NK-92 (cell line): ENCODE measurements around the gene DCTN2.
"Not testable (repeated sequence)": the region's sequence is repeated elsewhere in the genome, so short reads cannot be mapped to it uniquely, and the experiment has no call there.

ENCODE experiments used
- DNase-seq: peaks from one replicate; lab custom pipeline; 2025; ENCODE audit not compliant: unreplicated experiment; lab: John Stamatoyannopoulos, UW

DCTN2 gene

DNA sequence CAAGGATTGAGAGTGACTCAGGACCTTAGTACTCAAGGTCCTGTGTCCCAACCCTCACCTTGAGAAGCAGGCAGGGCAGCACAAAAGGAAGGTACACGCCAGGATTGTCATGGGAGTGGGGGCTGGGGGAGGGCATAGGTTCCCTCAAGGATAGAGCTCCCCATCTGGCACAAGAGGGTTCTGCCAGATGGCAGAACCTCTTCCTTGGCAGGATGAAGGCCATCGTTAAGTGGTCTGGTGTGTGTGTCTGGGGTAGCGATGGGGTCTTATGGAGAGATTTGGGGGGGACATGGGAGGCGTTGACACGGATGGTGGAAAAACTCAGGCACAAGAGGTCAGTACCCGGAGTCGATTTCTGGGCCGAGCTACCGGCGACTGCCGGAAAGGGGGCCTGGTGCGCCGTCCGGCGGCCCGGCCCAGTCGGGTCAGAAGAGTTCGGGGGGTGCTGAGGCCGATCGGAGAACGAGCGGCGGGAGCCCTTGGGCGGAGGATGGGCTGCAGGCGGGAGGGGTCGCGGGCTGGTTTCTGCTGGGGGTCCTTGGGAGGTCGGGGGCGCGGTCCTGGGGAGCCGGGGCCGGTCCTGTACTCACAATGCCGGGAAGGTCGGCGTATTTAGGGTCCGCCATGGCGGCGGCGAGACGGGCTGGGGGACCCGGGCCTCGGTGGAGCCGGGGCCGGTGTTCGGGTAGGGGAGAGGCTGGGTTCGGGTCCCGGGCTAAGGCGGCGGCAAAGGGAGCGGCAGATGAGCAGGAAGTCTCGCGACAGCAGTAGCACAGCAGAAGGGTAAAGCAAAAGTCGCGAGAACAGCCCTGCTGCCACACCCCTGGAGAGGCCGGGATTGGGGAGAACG is at the start of gene DCTN2:
TSS of gene DCTN2 (minus strand) at position 755 of the 850 bp plus-strand sequence. CDS start at position 626, 129 bp downstream.
- peak; percentile 40 for DNase-seq

DNA sequence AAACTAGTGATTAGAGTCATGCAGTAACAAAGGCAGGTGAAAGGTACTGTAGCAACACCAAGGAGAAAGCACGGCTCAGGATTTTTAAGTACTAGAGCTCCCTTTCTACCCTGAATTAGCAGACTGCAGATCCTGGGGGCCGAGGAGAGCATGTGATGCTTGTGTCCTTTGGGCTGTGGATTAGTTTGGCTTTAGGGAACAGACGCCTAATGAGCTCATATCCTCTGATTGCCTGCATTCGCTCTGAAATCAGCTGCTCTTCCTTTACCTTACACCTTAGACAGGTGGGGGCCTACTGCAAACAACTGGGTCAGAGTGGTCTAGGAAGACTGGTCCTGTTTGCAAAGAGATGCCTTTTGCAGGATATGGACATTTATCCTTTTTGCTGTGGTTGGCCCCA is 46.2 kb upstream of the DCTN2 start:
- DNase-seq: no peak

DNA sequence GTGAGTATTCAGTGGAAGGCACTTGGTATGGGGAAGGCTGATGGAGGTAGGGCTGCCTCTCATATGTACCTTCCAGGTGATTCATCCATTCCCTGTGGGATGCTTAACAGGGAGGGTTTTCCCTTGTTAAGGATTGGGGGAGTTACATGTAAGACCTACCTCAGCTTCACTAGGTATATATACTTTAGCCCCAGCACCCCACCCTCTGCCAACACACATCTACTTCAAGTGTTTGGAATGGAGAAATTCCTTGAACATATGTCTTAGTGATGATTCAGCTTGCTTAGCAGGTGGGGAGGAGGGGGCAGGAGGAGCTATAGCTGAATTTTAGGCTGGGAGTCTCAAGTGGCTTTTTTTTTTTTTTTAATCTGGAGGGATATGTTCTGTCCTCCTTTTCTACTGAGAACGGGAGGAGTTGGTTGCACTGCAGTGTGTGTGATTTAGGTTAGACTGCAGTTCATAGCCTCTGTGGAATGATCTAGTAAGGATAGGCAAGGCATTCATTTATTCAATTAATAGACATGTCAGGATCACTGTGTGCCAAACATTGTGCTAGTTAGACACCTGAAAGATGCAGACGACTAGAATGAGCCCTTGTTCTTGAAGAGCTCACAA is 45.7 kb upstream of the DCTN2 start:
- DNase-seq: no peak

GRCh38 chr12:57591782-57592325 is 44.9 kb upstream of the DCTN2 start:
- DNase-seq: no peak

DNA sequence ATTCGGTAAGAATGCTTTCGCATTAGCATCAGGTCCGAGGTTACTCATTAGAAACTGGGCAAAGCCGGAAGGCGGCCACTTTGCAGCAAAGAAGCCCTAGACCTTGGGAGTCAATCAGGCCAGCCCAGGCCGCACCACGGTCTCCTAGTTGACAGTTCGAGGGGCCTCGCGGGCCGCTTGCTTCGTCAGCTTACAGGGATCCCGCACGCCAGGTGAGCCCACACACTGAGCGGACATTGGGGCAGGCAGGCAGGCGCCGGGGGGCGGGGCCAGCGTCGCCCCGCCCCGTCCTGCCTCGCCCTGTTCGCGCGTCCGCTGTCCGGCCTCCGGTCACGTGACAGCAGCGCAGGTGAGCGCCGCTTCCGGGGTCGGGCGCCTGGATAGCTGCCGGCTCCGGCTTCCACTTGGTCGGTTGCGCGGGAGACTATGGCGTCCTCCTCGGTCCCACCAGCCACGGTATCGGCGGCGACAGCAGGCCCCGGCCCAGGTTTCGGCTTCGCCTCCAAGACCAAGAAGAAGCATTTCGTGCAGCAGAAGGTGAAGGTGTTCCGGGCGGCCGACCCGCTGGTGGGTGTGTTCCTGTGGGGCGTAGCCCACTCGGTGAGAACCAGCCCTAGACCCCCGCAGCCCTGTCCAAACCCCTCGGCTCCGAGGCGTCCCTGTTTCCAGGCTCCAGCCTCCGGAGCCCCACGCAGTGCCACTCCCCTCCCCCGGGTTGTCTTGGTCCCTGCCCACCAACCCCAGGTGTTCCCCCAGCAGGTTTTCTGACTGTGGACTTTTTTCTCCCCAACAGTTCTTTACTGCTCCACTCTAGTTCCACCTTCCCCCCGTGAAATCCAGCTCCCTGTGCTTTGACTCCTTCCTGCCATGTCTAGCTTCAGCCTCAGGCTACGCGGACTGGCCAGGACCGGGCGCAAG is 44.1 kb upstream of the DCTN2 start, which contains the start of gene PIP4K2C:
TSS of gene PIP4K2C (plus strand) at position 329 of the 918 bp plus-strand sequence. CDS start at position 427, 98 bp downstream.
- peak; percentile 7 for DNase-seq

DNA sequence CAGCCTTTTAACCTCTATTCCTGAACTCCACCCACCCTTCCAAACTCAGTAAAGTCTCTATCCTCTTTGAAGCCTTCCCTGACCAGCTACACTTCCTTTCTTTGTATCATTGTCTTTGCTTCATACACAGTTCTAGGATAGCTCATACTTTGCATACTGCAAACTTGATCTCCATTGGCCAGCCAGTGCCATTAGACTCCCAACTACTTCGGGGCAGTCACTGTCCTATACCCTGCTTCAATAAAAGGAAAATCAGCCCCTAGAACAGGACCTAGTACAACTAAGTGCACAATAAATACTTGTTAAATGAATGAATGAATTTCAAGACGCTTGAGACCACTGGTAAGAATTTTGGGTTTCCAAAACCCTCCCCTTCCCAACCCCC is 43.5 kb upstream of the DCTN2 start:
- DNase-seq: no peak

DNA sequence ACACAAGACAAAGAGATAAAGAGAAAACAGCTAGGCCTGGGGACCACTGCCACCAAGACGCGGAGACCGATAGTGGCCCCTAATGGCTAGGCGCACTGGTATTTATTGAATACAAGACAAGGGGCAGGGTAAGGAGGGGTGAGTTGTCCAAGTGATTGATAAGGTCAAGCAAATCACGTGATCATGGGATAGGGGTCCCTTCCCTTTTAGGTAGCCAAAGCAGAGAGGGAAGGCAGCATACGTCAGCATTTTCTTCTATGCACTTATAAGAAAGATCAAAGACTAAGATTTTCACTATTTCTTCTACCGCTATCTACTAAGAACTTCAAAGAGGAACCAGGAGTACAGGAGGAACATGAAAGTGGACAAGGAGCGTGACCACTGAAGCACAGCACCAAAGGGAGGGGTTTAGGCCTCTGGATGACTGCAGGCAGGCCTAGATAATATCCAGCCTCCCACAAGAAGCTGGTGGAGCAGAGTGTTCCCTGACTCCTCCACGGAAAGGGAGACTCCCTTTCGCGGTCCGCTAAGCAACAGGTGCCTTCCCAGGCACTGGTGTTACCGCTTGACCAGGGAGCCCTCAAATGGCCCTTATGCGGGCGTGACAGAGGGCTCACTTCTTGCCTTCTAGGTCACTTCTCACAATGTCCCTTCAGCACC is 42.1 kb upstream of the DCTN2 start:
- DNase-seq: not testable (repeated sequence)

GRCh38 chr12:57586832-57587429 is 39.9 kb upstream of the DCTN2 start:
- no peak for DNase-seq

DNA sequence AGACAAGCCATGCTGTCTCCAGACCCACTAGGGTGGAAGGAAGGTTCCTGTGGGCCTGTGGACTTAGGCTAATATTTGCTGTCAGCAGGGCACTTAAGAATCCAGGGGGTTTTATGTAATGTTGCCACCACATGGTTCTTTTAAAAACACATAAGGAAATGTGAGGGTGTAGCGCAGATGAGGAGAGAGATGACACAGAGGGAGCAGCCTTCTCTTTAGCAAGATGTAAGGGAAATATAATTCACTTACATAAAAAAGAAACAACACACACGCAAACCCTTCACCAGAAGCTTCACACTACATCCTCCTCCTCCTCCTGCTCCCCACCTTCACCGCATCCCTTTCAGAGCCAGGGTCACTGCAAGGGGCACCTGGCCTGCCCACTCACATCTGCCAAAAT is 39.1 kb upstream of the DCTN2 start:
- no peak for DNase-seq

- no peak for DNase-seq
Observed at GRCh38 chr12:57585156-57585555, 38.2 kb upstream of the DCTN2 start.

DNA sequence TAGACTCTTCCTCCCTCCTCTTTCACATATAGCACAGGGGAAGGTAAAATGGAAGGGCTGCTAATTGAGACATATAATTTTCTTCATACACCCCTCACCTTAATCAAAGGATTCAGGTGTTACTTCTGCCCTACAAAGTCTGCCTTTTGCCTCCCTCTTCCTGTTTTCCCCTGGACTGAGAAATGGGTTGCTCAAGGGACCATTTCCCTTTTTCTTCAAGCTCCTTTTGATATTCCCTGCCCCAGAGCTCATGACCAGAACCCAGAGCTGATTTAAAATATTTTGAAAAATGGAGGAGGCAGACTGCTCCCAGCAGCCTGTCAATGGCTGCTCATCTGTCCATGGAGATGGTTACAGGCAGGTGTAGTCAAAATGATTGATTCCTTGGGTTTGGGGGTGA is 37.7 kb upstream of the DCTN2 start:
- no peak for DNase-seq

GRCh38 chr12:57584050-57584449 is 37.1 kb upstream of the DCTN2 start:
- no peak for DNase-seq

DNA sequence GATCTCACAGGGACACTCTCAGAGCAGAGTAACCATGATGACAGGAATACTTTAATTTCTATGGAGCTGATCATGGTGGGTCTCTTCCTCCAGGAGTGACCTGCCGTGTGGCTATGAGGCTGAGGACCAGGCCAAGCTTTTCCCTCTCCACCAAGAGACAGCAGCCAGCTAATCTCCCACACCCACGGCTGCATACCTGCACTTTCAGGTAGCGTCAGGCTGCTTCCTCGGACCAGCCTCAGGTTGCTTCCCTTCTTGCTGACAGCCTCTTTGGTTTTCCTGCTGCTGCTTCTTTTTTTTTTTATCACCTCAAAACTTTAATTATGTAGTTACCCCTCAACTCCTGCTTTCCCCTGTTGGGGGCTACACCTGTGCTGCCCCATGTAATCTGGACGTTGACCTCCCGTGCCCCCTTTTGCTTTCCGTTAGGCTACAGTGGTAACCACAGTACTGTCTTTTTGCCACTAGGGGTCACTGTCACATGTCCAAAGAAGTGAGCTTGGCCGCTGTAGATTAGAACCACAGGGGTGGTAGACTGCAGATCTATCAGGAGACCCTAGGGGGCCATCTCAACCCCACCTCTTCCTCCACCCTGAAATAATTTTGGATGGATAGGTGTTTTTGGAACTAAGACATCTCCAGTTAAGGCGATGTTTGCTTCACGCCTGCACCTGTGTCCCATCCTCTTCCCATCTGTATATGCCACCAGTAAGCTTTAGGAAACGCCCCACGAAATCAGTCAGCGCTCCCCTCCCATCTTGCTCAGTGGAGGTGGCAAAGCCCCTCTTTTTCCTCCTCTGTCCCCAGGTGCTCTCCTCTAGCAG is 36.2 kb upstream of the DCTN2 start:
- no peak for DNase-seq

DNA sequence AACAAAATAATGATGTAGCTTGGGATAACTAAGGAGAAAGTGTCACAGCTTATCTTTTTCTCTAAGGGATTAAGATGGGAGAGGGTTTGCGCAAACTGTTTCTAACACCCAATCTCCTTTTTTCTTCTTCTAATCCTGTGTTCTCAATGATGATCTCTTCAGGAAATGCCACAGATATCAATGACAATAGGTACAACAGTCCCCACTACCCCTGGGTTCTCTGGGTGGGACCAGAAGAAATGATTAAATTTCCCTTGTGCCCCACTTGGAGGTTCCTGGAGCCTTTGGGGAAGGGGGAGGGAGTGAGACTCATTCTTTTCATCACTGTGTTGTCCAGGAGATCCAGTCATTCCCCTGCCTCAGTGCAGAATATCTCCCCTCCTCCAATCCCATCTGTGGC is 35.4 kb upstream of the DCTN2 start:
- DNase-seq: no peak

- DNase-seq: no peak
Observed at GRCh38 chr12:57581802-57582201, 34.8 kb upstream of the DCTN2 start.

- no peak for DNase-seq
Observed at GRCh38 chr12:57580466-57580795, 33.4 kb upstream of the DCTN2 start.

DNA sequence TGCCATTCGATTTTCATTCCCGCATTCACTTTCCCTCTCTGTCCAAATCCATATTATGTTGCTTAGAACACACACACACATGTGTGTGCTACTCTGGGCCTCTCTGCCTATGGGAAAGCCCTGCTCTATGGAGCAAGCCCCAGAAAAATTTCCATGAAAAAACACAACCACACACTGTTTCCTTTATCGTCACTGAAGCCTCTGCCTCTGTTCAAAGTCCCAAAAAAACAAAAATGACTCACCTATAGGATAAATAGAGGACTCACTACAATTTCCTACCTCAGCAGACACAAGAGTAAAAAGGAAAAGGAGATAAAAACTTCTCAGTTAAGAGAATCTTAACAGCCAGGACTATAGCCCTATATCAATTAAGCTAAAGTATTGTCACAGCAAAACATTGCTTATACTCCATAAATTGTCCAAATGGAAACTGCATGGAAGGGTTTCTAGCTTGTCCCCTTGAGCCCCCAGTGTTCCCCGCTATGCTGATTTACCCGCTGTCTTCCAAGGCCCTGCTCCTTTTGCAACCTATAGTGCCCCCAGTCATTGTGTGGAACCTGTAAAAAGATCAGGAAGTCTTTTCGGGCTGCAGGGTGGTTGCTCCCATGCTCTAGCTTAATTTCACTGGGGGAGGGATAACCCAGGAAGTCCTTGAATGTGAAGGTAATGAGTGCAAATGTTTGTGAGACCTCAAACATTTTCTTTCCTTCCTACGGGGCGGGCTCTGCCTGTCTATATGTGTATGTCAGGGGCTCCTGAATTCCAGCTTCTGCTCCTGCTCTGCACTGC is 32.9 kb upstream of the DCTN2 start:
- DNase-seq: no peak

- no peak for DNase-seq
Observed at GRCh38 chr12:57579011-57579410, 32.0 kb upstream of the DCTN2 start.
